Measurements from ENCODE around the gene ANTXR2.

ANTXR2 gene

GRCh38 chr4:79935274-79935673 lies 137.8 kb downstream of the ANTXR2 start:
- CTCF ChIA-PET: interaction anchor here (0.9 kb wide), 1 partner anchor 250 kb away, joined by 3 read pairs; no protein-coding TSS in a partner anchor

GRCh38 chr4:79934660-79935059 lies 138.4 kb downstream of the ANTXR2 start:
- ChIA-PET CTCF (interaction anchor here (0.7 kb wide), 1 partner anchor 353 kb away, joined by 6 read pairs; no protein-coding TSS in a partner anchor), POLR2A (ENCODE audit: low non-redundant PET) (no interaction called here)
- no peak overlapping the region for H3K27ac ChIP-seq
- no peak for DNase-seq (ENCODE audit: low spot score)
- TF ChIP-seq CTCF (conservative IDR thresholded peaks at IDR 0.05; ENCODE audit: low read depth): no peak

More at GRCh38 chr4:79935274-79935673, 137.8 kb downstream of the ANTXR2 start:
- no peak overlapping the region for H3K27ac ChIP-seq
- POLR2A ChIA-PET (ENCODE audit: low non-redundant PET): no interaction called here
- DNase-seq (ENCODE audit: low spot score): no peak
- TF ChIP-seq CTCF (conservative IDR thresholded peaks at IDR 0.05; ENCODE audit: low read depth): no peak

DNA sequence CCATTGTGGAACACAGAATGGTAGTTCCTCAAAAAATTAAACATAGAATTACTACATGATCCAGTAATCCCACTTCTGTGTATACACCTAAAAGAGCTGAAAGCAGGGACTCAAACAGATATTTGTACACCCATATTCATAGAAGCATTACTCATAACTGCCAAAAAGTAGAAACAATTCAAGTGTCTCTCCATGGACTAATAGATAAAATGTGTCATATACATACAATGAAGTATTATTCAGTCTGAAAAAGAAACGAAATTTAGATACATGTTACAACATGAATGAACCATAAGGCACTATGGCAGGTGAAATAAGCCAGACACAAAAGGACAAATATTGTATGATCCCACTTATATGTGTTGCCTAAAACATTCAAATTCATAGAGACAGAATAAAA lies 145.1 kb downstream of the ANTXR2 start:
- CTCF ChIA-PET: no interaction called here
- no peak for DNase-seq (ENCODE audit: low spot score)
- no peak for TF ChIP-seq CTCF (conservative IDR thresholded peaks at IDR 0.05; ENCODE audit: low read depth)
- H3K27ac ChIP-seq: no peak overlapping the region
- POLR2A ChIA-PET (ENCODE audit: low non-redundant PET): no interaction called here

GRCh38 chr4:79923281-79923680 lies 149.7 kb downstream of the ANTXR2 start:
- POLR2A ChIA-PET (ENCODE audit: low non-redundant PET): no interaction called here
- no peak for DNase-seq (ENCODE audit: low spot score)
- no peak overlapping the region for H3K27ac ChIP-seq
- TF ChIP-seq CTCF (conservative IDR thresholded peaks at IDR 0.05; ENCODE audit: low read depth): no peak
- CTCF ChIA-PET: interaction anchor here (0.5 to 0.7 kb wide), 2 partner anchors 413 to 1255 kb away, joined by 3 to 7 read pairs; no protein-coding TSS in a partner anchor

DNA sequence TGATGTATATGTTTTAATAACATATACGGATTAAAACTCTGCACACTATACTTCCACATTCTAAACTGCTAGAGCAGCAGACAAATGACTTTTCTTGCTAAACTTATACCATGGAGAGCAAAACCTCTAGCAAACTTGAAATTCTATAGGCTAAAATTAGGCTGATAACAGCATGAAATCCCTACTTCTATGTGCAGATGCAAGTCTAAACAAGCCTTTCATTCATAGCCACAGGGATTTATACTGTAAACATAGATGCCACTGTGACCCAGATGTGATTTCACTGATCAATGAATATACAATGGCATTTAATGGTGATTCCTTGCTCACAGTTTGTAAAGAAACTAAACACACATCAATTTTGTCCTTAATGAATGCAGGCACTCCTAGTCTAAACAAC lies 151.0 kb downstream of the ANTXR2 start:
- no peak for DNase-seq (ENCODE audit: low spot score)
- CTCF ChIA-PET: no interaction called here
- TF ChIP-seq CTCF (conservative IDR thresholded peaks at IDR 0.05; ENCODE audit: low read depth): no peak
- H3K27ac ChIP-seq: no peak overlapping the region
- POLR2A ChIA-PET (ENCODE audit: low non-redundant PET): no interaction called here

- ChIA-PET POLR2A (ENCODE audit: low non-redundant PET) (no interaction called here), CTCF (no interaction called here)
- DNase-seq (ENCODE audit: low spot score): no peak
- H3K27ac ChIP-seq: no peak overlapping the region
- TF ChIP-seq CTCF (conservative IDR thresholded peaks at IDR 0.05; ENCODE audit: low read depth): no peak
Observed at GRCh38 chr4:79920163-79920853, 152.7 kb downstream of the ANTXR2 start.
